Measurements from ENCODE around the gene ADRB1. TPM values are rescaled to one million over a fixed set of nuclear protein-coding genes. Genes with fewer than 3 reads are reported as not detected.

The ADRB1 gene
- total RNA-seq, 6 experiments from 2014 or later, result 0.11 to 0.66 (median 0.38) TPM; not detected in 2

DNA sequence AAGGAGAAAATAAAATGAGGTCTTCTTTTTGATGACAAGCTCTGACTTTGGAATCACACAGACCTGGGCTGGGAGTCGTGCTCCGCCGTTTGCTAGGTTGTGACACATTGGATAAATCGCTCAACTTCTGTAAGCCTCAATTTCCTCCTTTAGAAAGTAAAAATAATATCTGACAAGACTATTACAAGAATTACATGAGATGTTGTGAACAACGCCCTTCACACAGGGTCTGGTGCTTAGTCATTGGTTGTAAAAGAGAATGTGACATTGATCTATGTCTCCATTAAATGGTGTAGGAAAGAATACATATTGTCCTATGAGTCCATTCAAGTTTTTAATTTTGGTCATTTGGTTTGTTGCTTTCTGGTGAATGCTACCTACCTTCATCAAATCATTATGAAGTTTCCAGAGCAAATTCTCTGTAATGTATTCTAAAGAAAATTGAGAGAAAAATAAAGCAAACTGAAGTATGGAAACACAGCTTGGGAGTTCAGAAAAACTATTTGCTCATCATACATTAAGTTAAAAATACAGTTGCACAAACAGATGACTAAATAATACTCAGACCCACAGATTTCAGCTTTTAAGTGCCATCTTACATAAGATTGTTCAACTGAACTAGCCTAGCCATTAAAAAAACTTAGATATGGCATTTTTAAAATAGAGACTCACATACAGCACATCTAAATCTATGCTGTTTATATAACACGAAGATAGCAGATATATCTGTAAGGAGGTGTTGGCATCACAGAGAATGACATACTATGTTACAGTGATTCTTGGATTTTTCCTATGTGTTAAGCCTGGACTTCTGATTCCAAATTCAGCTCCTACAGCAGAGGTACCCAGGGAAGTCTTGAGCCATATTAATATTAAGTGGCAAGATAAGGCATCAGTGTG, 12.3 kb upstream of the ADRB1 start:
- Histone ChIP-seq H3K4me1 (no peaks in the 10 kb centered on the region), H3K27ac (no peak overlapping the region), H3K27me3 (no peaks in the 10 kb centered on the region), H3K4me3 (no peak overlapping the region), H3K9me3 (no peaks in the 10 kb centered on the region), H3K36me3 (no peaks in the 10 kb centered on the region)
- intact Hi-C loops (cut with DNase I), result no loop called here
- DNase-seq (no peak), ATAC-seq (no peak)
- TF ChIP-seq POLR2A (IDR thresholded peaks at IDR 0.05), result no peak
- TF ChIP-seq, protein P1, sequence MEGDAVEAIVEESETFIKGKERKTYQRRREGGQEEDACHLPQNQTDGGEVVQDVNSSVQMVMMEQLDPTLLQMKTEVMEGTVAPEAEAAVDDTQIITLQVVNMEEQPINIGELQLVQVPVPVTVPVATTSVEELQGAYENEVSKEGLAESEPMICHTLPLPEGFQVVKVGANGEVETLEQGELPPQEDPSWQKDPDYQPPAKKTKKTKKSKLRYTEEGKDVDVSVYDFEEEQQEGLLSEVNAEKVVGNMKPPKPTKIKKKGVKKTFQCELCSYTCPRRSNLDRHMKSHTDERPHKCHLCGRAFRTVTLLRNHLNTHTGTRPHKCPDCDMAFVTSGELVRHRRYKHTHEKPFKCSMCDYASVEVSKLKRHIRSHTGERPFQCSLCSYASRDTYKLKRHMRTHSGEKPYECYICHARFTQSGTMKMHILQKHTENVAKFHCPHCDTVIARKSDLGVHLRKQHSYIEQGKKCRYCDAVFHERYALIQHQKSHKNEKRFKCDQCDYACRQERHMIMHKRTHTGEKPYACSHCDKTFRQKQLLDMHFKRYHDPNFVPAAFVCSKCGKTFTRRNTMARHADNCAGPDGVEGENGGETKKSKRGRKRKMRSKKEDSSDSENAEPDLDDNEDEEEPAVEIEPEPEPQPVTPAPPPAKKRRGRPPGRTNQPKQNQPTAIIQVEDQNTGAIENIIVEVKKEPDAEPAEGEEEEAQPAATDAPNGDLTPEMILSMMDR (IDR thresholded peaks at IDR 0.05), result no peak
- 68% methylated on average over 6 of the region's 6 CpGs for WGBS (ENCODE audit: insufficient coverage, low coverage, low lambda C conversion rate, missing lambda C conversion rate)

- WGBS (ENCODE audit: insufficient coverage, low coverage, low lambda C conversion rate, missing lambda C conversion rate), result 74% methylated on average over 3 of the region's 3 CpGs
- Histone ChIP-seq H3K27me3 (no peaks in the 10 kb centered on the region), H3K9me3 (no peaks in the 10 kb centered on the region), H3K4me3 (no peak overlapping the region), H3K36me3 (no peaks in the 10 kb centered on the region), H3K27ac (no peak overlapping the region), H3K4me1 (no peaks in the 10 kb centered on the region)
- TF ChIP-seq, protein P1 (IDR thresholded peaks at IDR 0.05), result no peak
- TF ChIP-seq POLR2A (IDR thresholded peaks at IDR 0.05), result no peak
- DNase-seq (no peak), ATAC-seq (no peak)
- intact Hi-C loops (cut with DNase I), result no loop called here
These were observed 10.1 kb upstream of the ADRB1 start for GRCh38 chr10:114033566-114033965.

- intact Hi-C loops (cut with DNase I), result no loop called here
- no peak for TF ChIP-seq POLR2A (IDR thresholded peaks at IDR 0.05)
- TF ChIP-seq, protein P1 (IDR thresholded peaks at IDR 0.05), result no peak
- H3K9me3 ChIP-seq, result no peaks in the 10 kb centered on the region
- ATAC-seq (no peak), DNase-seq (no peak)
- no peaks in the 10 kb centered on the region for H3K4me1 ChIP-seq
- no peaks in the 10 kb centered on the region for H3K36me3 ChIP-seq
- no peak overlapping the region for H3K27ac ChIP-seq
- no peak overlapping the region for H3K4me3 ChIP-seq
- WGBS (ENCODE audit: insufficient coverage, low coverage, low lambda C conversion rate, missing lambda C conversion rate), result 86% methylated on average over 11 of the region's 12 CpGs
- no peaks in the 10 kb centered on the region for H3K27me3 ChIP-seq
These were observed 8.6 kb upstream of the ADRB1 start for GRCh38 chr10:114034923-114035645.

GRCh38 chr10:114035791-114036190, 7.9 kb upstream of the ADRB1 start:
- Histone ChIP-seq H3K4me1 (no peaks in the 10 kb centered on the region), H3K27me3 (no peaks in the 10 kb centered on the region), H3K9me3 (no peaks in the 10 kb centered on the region), H3K4me3 (no peak overlapping the region), H3K27ac (no peak overlapping the region), H3K36me3 (no peaks in the 10 kb centered on the region)
- 72% methylated on average over 5 of the region's 5 CpGs for WGBS (ENCODE audit: insufficient coverage, low coverage, low lambda C conversion rate, missing lambda C conversion rate)
- intact Hi-C loops (cut with DNase I), result no loop called here
- ATAC-seq (no peak), DNase-seq (no peak)
- TF ChIP-seq, protein P1 (IDR thresholded peaks at IDR 0.05), result no peak
- TF ChIP-seq POLR2A (IDR thresholded peaks at IDR 0.05), result no peak
